HepG2 (cell line): ENCODE results near the gene SOAT1. TPM values are rescaled to one million over a fixed set of nuclear protein-coding genes. Genes with fewer than 3 reads are reported as not detected.
A peak's percentile ranks its signal among the peaks of the same experiment; 100 is the strongest.

Source experiments
- ARID4A ChIP-seq: sonication (generic); formaldehyde crosslinking; IDR thresholded peaks from 2 replicates; pipeline ENCODE4 v1.5.0; 2020; ENCODE audit warnings: mild to moderate bottlenecking, missing genetic modification reagents, borderline replicate concordance
- ARNT ChIP-seq: fragments of 450-650 bp; IDR thresholded peaks from 2 replicates; pipeline ENCODE4 v1.6.1; 2017
- CREB1 ChIP-seq, 2 experiments: fragments of 450-650 bp in 1 of 2; IDR thresholded peaks; 2 replicates each; pipeline ENCODE4 v1.6.1; 2016 to 2017; ENCODE audit warnings: control low read depth in 1 of 2, mild to moderate bottlenecking in 1 of 2, missing compliant biosample characterization in 1 of 2, missing genetic modification characterization in 1 of 2
- DNMT1 ChIP-seq: sonication (generic); formaldehyde crosslinking; IDR thresholded peaks from 2 replicates; pipeline ENCODE4 v1.5.1; 2020; ENCODE audit warnings: mild to moderate bottlenecking, missing genetic modification reagents
- FOXP1 ChIP-seq, 2 experiments: fragments of 450-650 bp in 1 of 2; IDR thresholded peaks; 2 replicates each; pipeline ENCODE4 v1.6.1; 2017 to 2018; ENCODE audit warnings: antibody characterized with exemption in 1 of 2
- HMG20A ChIP-seq: IDR thresholded peaks from 2 replicates; pipeline ENCODE4 v1.6.1; 2016; ENCODE audit warnings: borderline replicate concordance
- HMGXB3 ChIP-seq: sonication (generic); formaldehyde crosslinking; IDR thresholded peaks from 2 replicates; pipeline ENCODE4 v1.4.0; 2020; ENCODE audit warnings: missing genetic modification reagents, borderline replicate concordance
- JARID2 ChIP-seq: sonication (generic); formaldehyde crosslinking; IDR thresholded peaks from 2 replicates; pipeline ENCODE4 v1.8.1; 2023; ENCODE audit warnings: missing genetic modification reagents, inconsistent platforms; ENCODE audit not compliant: insufficient replicate concordance
- MAFG ChIP-seq: sonication (generic); formaldehyde crosslinking; IDR thresholded peaks from 2 replicates; pipeline ENCODE4 v1.5.1; 2020; ENCODE audit warnings: mild to moderate bottlenecking, missing genetic modification reagents
- NPAS2 ChIP-seq: sonication (generic); formaldehyde crosslinking; IDR thresholded peaks from 2 replicates; pipeline ENCODE4 v1.8.0; 2022; ENCODE audit warnings: mild to moderate bottlenecking, missing genetic modification reagents, borderline replicate concordance
- PHF21A ChIP-seq: sonication (generic); formaldehyde crosslinking; IDR thresholded peaks from 2 replicates; pipeline ENCODE4 v1.5.0; 2020; ENCODE audit warnings: mild to moderate bottlenecking, missing genetic modification reagents
- PRPF4 ChIP-seq: fragments of 200-400 bp; formaldehyde crosslinking; IDR thresholded peaks from 2 replicates; pipeline ENCODE4 v1.6.1; 2016; ENCODE audit warnings: low read length, low read depth; ENCODE audit not compliant: poor library complexity, severe bottlenecking
- SMAD3 ChIP-seq: sonication (generic); formaldehyde crosslinking; IDR thresholded peaks from 2 replicates; pipeline ENCODE4 v1.4.0; 2020; ENCODE audit warnings: missing genetic modification reagents
- ZBTB34 ChIP-seq: sonication (generic); formaldehyde crosslinking; IDR thresholded peaks from 2 replicates; pipeline ENCODE4 v1.8.0; 2022; ENCODE audit warnings: mild to moderate bottlenecking, missing genetic modification reagents
- ZFP36 ChIP-seq: fragments of 150-350 bp; IDR thresholded peaks from 2 replicates; pipeline ENCODE4 v1.6.1; 2018; ENCODE audit warnings: borderline replicate concordance, low read length, low read depth; ENCODE audit not compliant: partially characterized antibody
- ZNF446 ChIP-seq: sonication (generic); formaldehyde crosslinking; IDR thresholded peaks from 2 replicates; pipeline ENCODE4 v1.5.0; 2020; ENCODE audit warnings: mild to moderate bottlenecking, missing genetic modification reagents
- ZNF570 ChIP-seq: sonication (generic); formaldehyde crosslinking; IDR thresholded peaks from 2 replicates; pipeline ENCODE4 v1.4.0; 2020; ENCODE audit warnings: mild to moderate bottlenecking, missing genetic modification reagents, borderline replicate concordance
- ZNF660 ChIP-seq: sonication (generic); formaldehyde crosslinking; IDR thresholded peaks from 2 replicates; pipeline ENCODE4 v1.5.1; 2020; ENCODE audit warnings: mild to moderate bottlenecking, low read depth, missing genetic modification reagents, borderline replicate concordance
- polyA plus RNA-seq, 8 experiments: library from polyadenylated mRNA; depleted of rRNA in 3 of 8; stranded (reverse) in 7 of 8; unstranded in 1 of 8; fragments of >200 nt; fragmentation: Illumina TruSeq in 4 of 8; extraction: Trizol in 4 of 8; gene quantifications; 2 replicates each; pipeline versions ENCODE4 v1.2.1 to v1.2.3, GENCODE V29; 2011 to 2016; ENCODE audit warnings: low read depth in 4 of 8, missing spikeins in 1 of 8, mixed read lengths in 1 of 8; ENCODE audit not compliant: insufficient read depth in 1 of 8
- total RNA-seq, 5 experiments: library from RNA; depleted of rRNA; stranded (reverse); fragments of >200 nt; fragmentation: Illumina TruSeq; extraction: Trizol; gene quantifications; 2 replicates each; pipeline ENCODE4 v1.2.3, GENCODE V29; 2016; ENCODE audit warnings: low read depth in 1 of 5

Gene SOAT1
- total and polyA plus RNA-seq, 2 of the 13 experiments (the other 11 are each of a cell fraction or from before 2014, with no cell fraction given): 22.3 to 52.0 TPM

- TF ChIP-seq HMGXB3 (CRISPR knock-in tag) (no peak), ARNT (no peak), JARID2 (CRISPR knock-in tag) (no peak), ZBTB34 (0 out of 2 replicates have a peak, but pooled peaks have one; percentile 27), NPAS2 (CRISPR knock-in tag) (no peak), ARID4A (CRISPR knock-in tag) (peak; percentile 82; the same call in 1 of the 2 replicates), ZNF660 (CRISPR knock-in tag) (no peak), PRPF4 (no peak), ZNF446 (CRISPR knock-in tag) (no peak), FOXP1 (IDR thresholded peaks at IDR 0.05) (no peak), FOXP1 (CRISPR knock-in tag; IDR thresholded peaks at IDR 0.05) (no peak), PHF21A (CRISPR knock-in tag) (peak; percentile 91), ZNF570 (0 out of 2 replicates have a peak, but pooled peaks have one; percentile 33), DNMT1 (no peak), MAFG (CRISPR knock-in tag) (no peak), SMAD3 (CRISPR knock-in tag) (0 out of 2 replicates have a peak, but pooled peaks have one; percentile 16), ZFP36 (no peak), CREB1 (IDR thresholded peaks at IDR 0.05) (peak; percentile 78), CREB1 (CRISPR knock-in tag; IDR thresholded peaks at IDR 0.05) (peak; percentile 41; the same call in 1 of the 2 replicates), HMG20A (CRISPR knock-in tag) (peak; percentile 10; the same call in 1 of the 2 replicates)
Measured at GRCh38 chr1:179293340-179294327, at the start of gene SOAT1 (continued).
